GM12892 (cell line): ENCODE measurements around the gene PLA2G2F.

ENCODE experiments used
- POLR2AphosphoS5 ChIP-seq: IDR thresholded peaks from 2 replicates; pipeline ENCODE4 v1.6.1; 2011; ENCODE audit warnings: low read depth, low read length, control low read depth
- TAF1 ChIP-seq: IDR thresholded peaks from 2 replicates; pipeline ENCODE4 v1.6.1; 2011; ENCODE audit warnings: low read depth, mild to moderate bottlenecking, control low read depth, low read length, borderline replicate concordance

DNA sequence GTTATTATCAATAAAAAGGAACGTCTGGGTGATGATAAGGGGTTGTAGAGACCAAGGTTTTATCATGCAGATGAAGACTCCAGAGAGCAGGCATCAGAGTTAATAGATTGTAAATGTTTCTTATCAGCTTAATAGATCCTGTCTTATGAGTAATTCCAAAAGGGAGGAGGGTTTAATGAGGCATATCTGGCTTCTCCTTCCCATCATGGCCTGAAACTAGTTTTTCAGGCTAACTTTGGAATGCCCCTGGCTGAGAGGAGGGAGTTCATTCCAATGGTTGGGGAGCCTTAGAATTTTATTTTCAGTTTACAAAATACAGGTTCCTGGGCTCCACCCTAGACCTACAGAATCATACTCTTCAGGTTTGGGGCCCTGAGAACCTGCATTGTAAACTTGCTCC is 33.3 kb upstream of the PLA2G2F start:
- TF ChIP-seq POLR2AphosphoS5 (no peak), TAF1 (no peak)
